K562 (cell line): Measurements from ENCODE around the gene ADGRB2. TPM values are rescaled to one million over a fixed set of nuclear protein-coding genes. Genes with fewer than 3 reads are reported as not detected.

Experiments
- BCOR ChIP-seq: fragments of 450-650 bp; IDR thresholded peaks from 2 replicates; pipeline ENCODE4 v1.6.1; 2016
- C11orf30 ChIP-seq: fragments of 450-650 bp; IDR thresholded peaks from 2 replicates; pipeline ENCODE4 v1.6.1; 2016; ENCODE audit warnings: low read depth, mild to moderate bottlenecking
- FIP1L1 ChIP-seq: fragments of 200-400 bp; formaldehyde crosslinking; IDR thresholded peaks from 2 replicates; pipeline ENCODE4 v1.6.1; 2018; ENCODE audit warnings: mild to moderate bottlenecking, low read depth, low read length; ENCODE audit not compliant: poor library complexity, severe bottlenecking
- HDAC8 ChIP-seq: fragments of 450-650 bp; IDR thresholded peaks from 2 replicates; pipeline ENCODE4 v1.6.1; 2016; ENCODE audit warnings: mild to moderate bottlenecking, missing genetic modification characterization, moderate library complexity, missing compliant biosample characterization
- LEF1 ChIP-seq: fragments of 450-650 bp; IDR thresholded peaks from 2 replicates; pipeline ENCODE4 v1.6.1; 2016; ENCODE audit warnings: mild to moderate bottlenecking
- MED1 ChIP-seq: sonication (generic); formaldehyde crosslinking; IDR thresholded peaks from 2 replicates; pipeline ENCODE4 v1.8.1; 2023; ENCODE audit warnings: missing genetic modification reagents, borderline replicate concordance
- NFE2 ChIP-seq: IDR thresholded peaks from 2 replicates; pipeline ENCODE4 v1.6.1; 2014; ENCODE audit warnings: antibody characterized with exemption, low read depth
- PYGO2 ChIP-seq: fragments of 450-650 bp; IDR thresholded peaks from 2 replicates; pipeline ENCODE4 v1.6.1; 2016; ENCODE audit warnings: mild to moderate bottlenecking, missing genetic modification characterization, moderate library complexity, missing compliant biosample characterization
- RBM25 ChIP-seq: fragments of 200-400 bp; formaldehyde crosslinking; IDR thresholded peaks from 2 replicates; pipeline ENCODE4 v1.6.1; 2018; ENCODE audit warnings: low read length, low read depth, moderate library complexity; ENCODE audit not compliant: severe bottlenecking
- SETDB1 ChIP-seq: IDR thresholded peaks from one replicate; pipeline ENCODE4 v1.6.1; 2012; ENCODE audit warnings: low read length, control low read depth, inconsistent platforms
- ZBED1 ChIP-seq: IDR thresholded peaks from 2 replicates; pipeline ENCODE4 v1.6.1; 2014
- ZBTB43 ChIP-seq: sonication (generic); formaldehyde crosslinking; IDR thresholded peaks from 2 replicates; pipeline ENCODE4 v1.8.0; 2023; ENCODE audit warnings: mild to moderate bottlenecking, missing genetic modification reagents
- ZBTB5 ChIP-seq: fragments of 450-650 bp; IDR thresholded peaks from 2 replicates; pipeline ENCODE4 v1.6.1; 2017; ENCODE audit warnings: antibody characterized with exemption
- ZNF407 ChIP-seq: fragments of 450-650 bp; IDR thresholded peaks from 2 replicates; pipeline ENCODE4 v1.6.1; 2016; ENCODE audit warnings: low read depth
- ZNF518B ChIP-seq: fragments of 250-450 bp; sonication (Bioruptor Pico); IDR thresholded peaks from 2 replicates; pipeline ENCODE4 v1.5.0; 2021; ENCODE audit warnings: mild to moderate bottlenecking, moderate library complexity
- polyA plus RNA-seq, 8 experiments: library from polyadenylated mRNA; depleted of rRNA in 4 of 8; stranded (reverse) in 5 of 8; unstranded in 3 of 8; fragments of >200 nt; fragmentation: Nextera tagmentation in 2 of 8; fragmentation: Illumina TruSeq in 1 of 8; extraction: Ambion mirVana in 2 of 8; extraction: Trizol in 1 of 8; gene quantifications; 2 replicates each; pipeline versions ENCODE4 v1.2.1 to v1.2.3, GENCODE V29; 2011 to 2014; ENCODE audit warnings: inconsistent platforms in 1 of 8, missing spikeins in 1 of 8
- total RNA-seq, 7 experiments: library from RNA; depleted of rRNA in 6 of 7; stranded (reverse); fragments of >200 nt in 6 of 7; fragmentation: Illumina TruSeq in 2 of 7; extraction: Trizol in 2 of 7; gene quantifications; 2 replicates each; pipeline versions ENCODE4 v1.2.1 to v1.2.3, GENCODE V29; 2011 to 2021; ENCODE audit warnings: low replicate concordance in 1 of 7

Gene ADGRB2
- total and polyA plus RNA-seq, 9 of the 15 experiments (the other 6 are each of a cell fraction or from before 2014, with no cell fraction given): 0.04 to 0.23 (median 0.20) TPM; not detected in 2

GRCh38 chr1:31780632-31781031 is 16.5 kb upstream of the ADGRB2 start (continued):
- no peak for TF ChIP-seq ZBTB5
- no peak for TF ChIP-seq HDAC8 (tag)
- no peak for TF ChIP-seq ZBTB43 (CRISPR knock-in tag)
- TF ChIP-seq FIP1L1: no peak
- no peak for TF ChIP-seq ZNF518B (CRISPR knock-in tag)
- TF ChIP-seq LEF1: no peak
- TF ChIP-seq BCOR: peak; percentile 87
- TF ChIP-seq NFE2: peak; percentile 89
- TF ChIP-seq C11orf30: peak; percentile 87
- no peak for TF ChIP-seq SETDB1
- 0 out of 2 replicates have a peak, but pooled peaks have one; percentile 25 for TF ChIP-seq ZNF407
- no peak for TF ChIP-seq MED1 (CRISPR knock-in tag)
- peak; percentile 34 for TF ChIP-seq RBM25
- no peak for TF ChIP-seq ZBED1
- TF ChIP-seq PYGO2: no peak
